Psoas muscle (tissue), 8 donors: ENCODE results near the gene RFX2. TPM values are rescaled to one million over a fixed set of nuclear protein-coding genes. Genes with fewer than 3 reads are reported as not detected.

Experiments used
- ATAC-seq, 4 donors: fragments of 200-7000 bp; cut with Tn5 transposase; one replicate each; pipeline ENCODE4 v1.9.1; 2020; ENCODE audit warnings: moderate library complexity in 3 of 4, mild to moderate bottlenecking in 2 of 4
- DNase-seq, 2 donors: peaks; one replicate each; pipeline ENCODE4 v3.0.0-alpha.2; 2020
- H3K27ac ChIP-seq: fragments of 200-600 bp; one replicate; pipeline ENCODE4 v1.8.0; 2022
- H3K27me3 ChIP-seq, 3 donors: fragments of 200-600 bp in 1 of 3; one replicate each; pipeline versions ENCODE4 v1.6.1 to v1.8.0; 2013 to 2022; ENCODE audit warnings: low read length in 2 of 3, mild to moderate bottlenecking in 2 of 3, moderate library complexity in 1 of 3; ENCODE audit not compliant: insufficient read depth in 3 of 3
- H3K36me3 ChIP-seq, 2 donors: fragments of 200-600 bp in 1 of 2; one replicate each; pipeline versions ENCODE4 v1.6.1 to v1.8.0; 2013 to 2022; ENCODE audit warnings: low read depth in 1 of 2, mild to moderate bottlenecking in 1 of 2, moderate library complexity in 1 of 2; ENCODE audit not compliant: insufficient read depth in 1 of 2
- H3K4me1 ChIP-seq: fragments of 200-600 bp; one replicate; pipeline ENCODE4 v1.8.0; 2022
- H3K4me3 ChIP-seq: fragments of 200-600 bp; one replicate; pipeline ENCODE4 v1.8.0; 2022; ENCODE audit warnings: mild to moderate bottlenecking
- H3K9me3 ChIP-seq: fragments of 200-600 bp; one replicate; pipeline ENCODE4 v1.8.0; 2022
- CTCF ChIP-seq: fragments of 200-600 bp; IDR thresholded peaks from one replicate; pipeline ENCODE4 v1.8.0; 2022; ENCODE audit warnings: antibody characterized with exemption
- whole genome bisulfite sequencing, 3 donors: extraction: QIAGEN DNeasy Blood & Tissue Kit; methylation state at CpG; one replicate each; pipeline versions ENCODE4 v1.1.6 to v1.1.7; 2013; 5-methylcytosine and 5-hydroxymethylcytosine counted together
- intact Hi-C, 2 donors: fragments of 100-400 bp; cut with DNase I; formaldehyde crosslinking; loops; one replicate each; pipeline versions ENCODE4 v1.11.0 to v1.14.2; 2022
- polyA plus RNA-seq, 3 donors: library from polyadenylated mRNA; stranded (reverse); fragments of 200-250 nt; gene quantifications; one replicate each; pipeline ENCODE4 v1.2.3, GENCODE V29; 2013
- total RNA-seq, 4 donors: library from RNA; stranded (reverse); fragmentation: NEBNext Ultra II Directional in 2 of 4; extraction: Animal tissue kit (Norgen Biotek cat#: 25700) in 2 of 4; gene quantifications; one replicate each; pipeline versions ENCODE4 v1.2.1 to v1.2.4, GENCODE V29; 2021 to 2023
- donor health status: healthy with polysubstance abuse.
- donor health status: DM: no; HTN: no; CAD: no; lungs with moderate emphysema.
- donor health status: Bipolar disorder and iron deficiency.
- donor health status: healthy.
- donor health status: DM: yes; HTN: yes; CAD: no.
- donor health status: DM: no; HTN: no; CAD: no.
- donor health status: DM: no; HTN: no; CAD: no.
- donor health status: DM: yes; HTN: yes; CAD: no.

The RFX2 gene
- total and polyA plus RNA-seq, 7 donors, result 0.58 to 2.1 (median 1.0) TPM

GRCh38 chr19:6098574-6098973 lies 11.7 kb downstream of the RFX2 start:
- DNase-seq, result no peak
- Histone ChIP-seq H3K4me3 (no peak overlapping the region), H3K27me3 (no peaks in the 10 kb centered on the region), H3K36me3 (no peaks in the 10 kb centered on the region), H3K9me3 (no peaks in the 10 kb centered on the region), H3K4me1 (no peaks in the 10 kb centered on the region), H3K27ac (peak overlapping the region; percentile 16)
- no peak for TF ChIP-seq CTCF
- ATAC-seq, result no peak
- intact Hi-C loops, result no loop called here
- 30 to 37% (median 35%) methylated on average over 5 of the region's 5 CpGs for WGBS, 3 donors

GRCh38 chr19:6097911-6098310 lies 12.4 kb downstream of the RFX2 start:
- H3K36me3 ChIP-seq, result no peaks in the 10 kb centered on the region
- DNase-seq (no peak), ATAC-seq (no peak)
- no peaks in the 10 kb centered on the region for H3K27me3 ChIP-seq
- H3K4me3 ChIP-seq, result no peak overlapping the region
- no peaks in the 10 kb centered on the region for H3K4me1 ChIP-seq
- no peak overlapping the region for H3K27ac ChIP-seq
- 93 to 95% (median 94%) methylated on average over 4 of the region's 4 CpGs for WGBS, 3 donors
- TF ChIP-seq CTCF, result no peak
- no peaks in the 10 kb centered on the region for H3K9me3 ChIP-seq
- intact Hi-C loops, result no loop called here

GRCh38 chr19:6095760-6096159 lies 14.5 kb downstream of the RFX2 start:
- intact Hi-C loops, result no loop called here
- DNase-seq (no peak), ATAC-seq (no peak)
- H3K27me3 ChIP-seq, result peaks cover 0 to 6% (median 0%) of the 10 kb centered on the region in 3 donors
- H3K4me1 ChIP-seq, result no peaks in the 10 kb centered on the region
- no peak overlapping the region for H3K27ac ChIP-seq
- H3K4me3 ChIP-seq, result no peak overlapping the region
- WGBS, 3 donors, result 61 to 77% (median 63%) methylated on average over 4 of the region's 4 CpGs
- TF ChIP-seq CTCF, result no peak
- H3K9me3 ChIP-seq, result no peaks in the 10 kb centered on the region
- no peaks in the 10 kb centered on the region for H3K36me3 ChIP-seq

- intact Hi-C loops, result no loop called here
- 42 to 48% (median 48%) methylated on average over 40 of the region's 40 CpGs for WGBS, 3 donors
- peaks cover 0 to 17% (median 0%) of the 10 kb centered on the region in 3 donors for H3K27me3 ChIP-seq
- H3K4me1 ChIP-seq, result peaks cover 2% of the 10 kb centered on the region
- H3K9me3 ChIP-seq, result no peaks in the 10 kb centered on the region
- peak; percentile 30 to 90 (median 80) for ATAC-seq
- H3K36me3 ChIP-seq, result no peaks in the 10 kb centered on the region
- no peak for TF ChIP-seq CTCF
- DNase-seq, result peak; percentile 82 to 87
- H3K27ac ChIP-seq, result peak overlapping the region; percentile 60
- H3K4me3 ChIP-seq, result peak overlapping the region; percentile 30
These were observed 17.7 kb downstream of the RFX2 start for GRCh38 chr19:6092329-6093286.
